Kidney (tissue), 14 donors: ENCODE measurements around the gene LRRC75A. TPM values are rescaled to one million over a fixed set of nuclear protein-coding genes. Genes with fewer than 3 reads are reported as not detected.
A peak's percentile ranks its signal among the peaks of the same experiment; 100 is the strongest.
"Not testable (repeated sequence)": the region's sequence is repeated elsewhere in the genome, so short reads cannot be mapped to it uniquely, and the experiment has no call there.

ENCODE experiments used
- DNase-seq, 5 donors: peaks; one replicate each; pipeline ENCODE4 v3.0.0-alpha.2; 2013 to 2020
- FAIRE-seq: peaks from 2 replicates; lab custom pipeline; 2012; peaks lifted over from hg19 to GRCh38; lab: Jason Lieb, UNC
- H3K27ac ChIP-seq, 2 donors: one replicate each; pipeline ENCODE4 v1.7.0; 2013; ENCODE audit warnings: low read depth in 2 of 2, low read length in 2 of 2, inconsistent platforms in 1 of 2
- H3K27me3 ChIP-seq: one replicate; pipeline ENCODE4 v1.7.1; 2013; ENCODE audit warnings: low read length, inconsistent platforms; ENCODE audit not compliant: control insufficient read depth, insufficient read depth
- H3K36me3 ChIP-seq, 3 donors: one replicate each; pipeline versions ENCODE4 v1.7.0 to v1.7.1; 2013; ENCODE audit warnings: low read length in 3 of 3, control low read depth in 1 of 3, inconsistent platforms in 1 of 3; ENCODE audit not compliant: insufficient read depth in 3 of 3, control insufficient read depth in 2 of 3
- H3K4me1 ChIP-seq, 3 donors: one replicate each; pipeline versions ENCODE4 v1.7.0 to v1.7.1; 2013; ENCODE audit warnings: low read length in 3 of 3, inconsistent platforms in 1 of 3, low read depth in 1 of 3; ENCODE audit not compliant: control insufficient read depth in 2 of 3, insufficient read depth in 2 of 3
- H3K4me3 ChIP-seq, 3 donors: one replicate each; pipeline versions ENCODE4 v1.7.0 to v1.8.1; 2013; ENCODE audit warnings: low read length in 3 of 3, control low read depth in 1 of 3, inconsistent platforms in 1 of 3
- H3K9ac ChIP-seq, 3 donors: one replicate each; pipeline versions ENCODE4 v1.7.0 to v1.7.1; 2013; ENCODE audit warnings: low read length in 3 of 3, control low read depth in 1 of 3, inconsistent platforms in 1 of 3
- H3K9me3 ChIP-seq, 3 donors: one replicate each; pipeline versions ENCODE4 v1.7.0 to v1.7.1; 2013; ENCODE audit warnings: low read length in 3 of 3, control low read depth in 1 of 3, inconsistent platforms in 1 of 3; ENCODE audit not compliant: control insufficient read depth in 2 of 3, insufficient read depth in 1 of 3
- CTCF ChIP-seq: IDR thresholded peaks from 3 replicates; pipeline ENCODE4 v1.5.1; 2012; ENCODE audit warnings: mild to moderate bottlenecking, moderate library complexity, borderline replicate concordance; ENCODE audit not compliant: insufficient read depth; ENCODE audit errors: extremely low read depth
- intact Hi-C: fragments of 100-400 bp; cut with DNase I; formaldehyde crosslinking; loops from one replicate; pipeline ENCODE4 v1.11.1; 2022
- polyA plus RNA-seq: library from polyadenylated mRNA; stranded (reverse); fragments of 350-450 nt; fragmentation: Illumina TruSeq; extraction: RNeasy Lipid Tissue Mini Kit (QIAGEN cat#74804); gene quantifications from one replicate; pipeline ENCODE4 v1.2.3, GENCODE V29; 2014; ENCODE audit warnings: low read depth, low replicate concordance; ENCODE audit not compliant: insufficient read depth
- total RNA-seq: library from RNA; stranded (reverse); fragmentation: NEBNext Ultra II Directional; extraction: Animal tissue kit (Norgen Biotek cat#: 25700); gene quantifications from one replicate; pipeline ENCODE4 v1.2.1, GENCODE V29; 2021
- donor health status: control.
- donor health status: control.
- donor health status: control.
- donor health status: control.
- donor health status: control.
- donor health status: DM: yes; HTN: yes; CAD: no.
- donor health status: Normal renal cell carcinoma (clear cell type).

LRRC75A gene
- total and polyA plus RNA-seq, 2 donors from 2014 or later: 2.5 to 2.6 TPM

- no peak for FAIRE-seq
Observed at GRCh38 chr17:16415031-16415924, 76.7 kb downstream of the LRRC75A start, which contains the start of gene TRPV2. TSS of gene TRPV2 (plus strand) at chr17:16415571. CDS start at chr17:16417669, 2,098 bp downstream.

GRCh38 chr17:16407911-16408588 lies 83.9 kb downstream of the LRRC75A start:
- no peaks in the 10 kb centered on the region for H3K36me3 ChIP-seq
- intact Hi-C loops: no loop called here
- DNase-seq (peak in 3 of 5 donors; percentile 31 to 87 (median 65)), FAIRE-seq (no peak)
- H3K27me3 ChIP-seq: no peaks in the 10 kb centered on the region
- no peak for TF ChIP-seq CTCF
- H3K9me3 ChIP-seq: no peaks in the 10 kb centered on the region
- peaks cover 0 to 5% (median 0%) of the 10 kb centered on the region in 3 donors for H3K4me1 ChIP-seq
- no peak overlapping the region for H3K9ac ChIP-seq
- peak overlapping the region in 1 of 2 donors; percentile 61 for H3K27ac ChIP-seq
- no peak overlapping the region for H3K4me3 ChIP-seq

More at GRCh38 chr17:16415031-16415924, 76.7 kb downstream of the LRRC75A start, which contains the start of gene TRPV2:
- intact Hi-C loops: no loop called here
- peak within 1 kb of the TSS; percentile 39 to 63 (median 59) for H3K4me3 ChIP-seq
- peak within 1 kb of the TSS; percentile 83 to 91 for H3K27ac ChIP-seq
- H3K4me1 ChIP-seq: peaks cover 0 to 6% (median 6%) of the 10 kb centered on the region in 3 donors
- DNase-seq: peak in 2 of 5 donors; percentile 13 to 27
- H3K27me3 ChIP-seq: no peaks in the 10 kb centered on the region
- peak; percentile 20 for TF ChIP-seq CTCF
- H3K36me3 ChIP-seq: no peaks in the 10 kb centered on the region
- peak within 1 kb of the TSS in 2 of 3 donors; percentile 48 to 51 for H3K9ac ChIP-seq
- no peaks in the 10 kb centered on the region for H3K9me3 ChIP-seq

- intact Hi-C loops: no loop called here
- H3K4me1 ChIP-seq: peaks cover 0 to 5% (median 0%) of the 10 kb centered on the region in 3 donors
- peak overlapping the region; percentile 47 to 59 (median 56) for H3K4me3 ChIP-seq
- H3K36me3 ChIP-seq: no peaks in the 10 kb centered on the region
- peak overlapping the region; percentile 43 to 65 for H3K27ac ChIP-seq
- H3K9me3 ChIP-seq: no peaks in the 10 kb centered on the region
- FAIRE-seq (no peak), DNase-seq (peak; percentile 73 to 86 (median 86))
- no peak for TF ChIP-seq CTCF
- H3K27me3 ChIP-seq: no peaks in the 10 kb centered on the region
- peak overlapping the region in 2 of 3 donors; percentile 16 to 61 for H3K9ac ChIP-seq
Observed at GRCh38 chr17:16406742-16407674, 85.0 kb downstream of the LRRC75A start.

- H3K4me3 ChIP-seq, H3K36me3 ChIP-seq, DNase-seq, H3K27me3 ChIP-seq, H3K9ac ChIP-seq, H3K9me3 ChIP-seq, H3K4me1 ChIP-seq, intact Hi-C loops, FAIRE-seq, H3K27ac ChIP-seq: not testable (repeated sequence)
Observed at GRCh38 chr17:16403847-16404246, 88.1 kb downstream of the LRRC75A start.
